ENCODE data around the gene SARDH.
"Not testable (repeated sequence)": the region's sequence is repeated elsewhere in the genome, so short reads cannot be mapped to it uniquely, and the experiment has no call there.

DNA sequence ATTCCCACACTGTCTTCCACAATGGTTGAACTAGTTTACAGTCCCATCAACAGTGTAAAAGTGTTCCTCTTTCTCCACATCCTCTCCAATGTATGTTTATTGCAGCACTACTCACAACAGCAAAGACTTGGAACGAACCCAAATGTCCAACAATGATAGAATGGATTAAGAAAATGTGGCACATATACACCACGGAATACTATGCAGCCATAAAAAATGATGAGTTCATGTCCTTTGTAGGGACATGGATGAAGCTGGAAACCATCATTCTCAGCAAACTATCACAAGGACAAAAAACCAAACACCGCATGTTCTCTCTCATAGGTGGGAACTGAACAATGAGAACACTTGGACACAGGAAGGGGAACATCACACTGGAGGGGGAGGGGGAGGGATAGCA, 28.1 kb upstream of the SARDH start:
- TF ChIP-seq EZH2 (IDR thresholded peaks at IDR 0.05; ENCODE audit: low read depth); CTCF (conservative IDR thresholded peaks at IDR 0.05): not testable (repeated sequence)

Data from PC-9 (cell line).